HCT116 (cell line): ENCODE results near the gene DCTN3. TPM values are rescaled to one million over a fixed set of nuclear protein-coding genes. Genes with fewer than 3 reads are reported as not detected.

Source experiments
- ATAC-seq: fragments of 200-7000 bp; cut with Tn5 transposase; 2 replicates; pipeline ENCODE4 v1.9.1; 2020; ENCODE audit warnings: mild to moderate bottlenecking, moderate library complexity
- BruUV-seq: library from RNA; stranded (reverse); fragments of 400-500 nt; replicated peaks from 2 replicates; lab custom pipeline; 2021; lab: Mats Ljungman, UMichigan
- CTCF ChIA-PET: fragments of 300-600 bp; sonication (Branson Sonifier 250); formaldehyde crosslinking; loops from one replicate; lab custom pipeline; 2021; ENCODE audit warnings: antibody characterized with exemption; lab: Charles Lee
- POLR2A ChIA-PET: fragments of 300-600, 350-600 bp; sonication (Branson Sonifier 250); formaldehyde crosslinking; loops from one replicate; lab custom pipeline; 2021; ENCODE audit warnings: antibody characterized with exemption; lab: Charles Lee
- RAD21 ChIA-PET, 2 experiments: fragments of 300-600 bp; sonication (Branson Sonifier 250); formaldehyde crosslinking; loops; one replicate each; lab custom pipeline; 2023; ENCODE audit warnings: low total read pairs in 2 of 2; ENCODE audit not compliant: uncharacterized antibody in 2 of 2, unreplicated experiment in 2 of 2, low non-redundant PET in 1 of 2; lab: Charles Lee
- DNase-seq: peaks from one replicate; pipeline ENCODE4 v3.0.0-alpha.2; 2010; ENCODE audit warnings: low read depth, low spot score
- H2AFZ ChIP-seq: fragments of 200-600 bp; shearing (Covaris generic), sonication (generic); 2 replicates; pipeline ENCODE4 v1.6.1; 2017; ENCODE audit warnings: low read depth, mixed run types, mixed read lengths, antibody characterized with exemption, low read length; ENCODE audit not compliant: poor library complexity, severe bottlenecking
- H3K27ac ChIP-seq: 2 replicates; pipeline ENCODE4 v1.5.1; 2012; ENCODE audit warnings: low read depth, low read length
- H3K27me3 ChIP-seq: fragments of 200-600 bp; sonication (generic); 2 replicates; pipeline ENCODE4 v1.6.1; 2016; ENCODE audit warnings: mixed run types, low read length, mixed read lengths; ENCODE audit not compliant: insufficient read depth
- H3K36me3 ChIP-seq, 2 experiments: fragments of 200-500 bp in 1 of 2; fragments of 200-600 bp in 1 of 2; sonication (Bioruptor generic) in 1 of 2; sonication (generic) in 1 of 2; 2 replicates each; pipeline versions ENCODE4 v1.5.1 to v1.6.1; 2014 to 2016; ENCODE audit warnings: low read length in 2 of 2, inconsistent platforms in 1 of 2, mixed read lengths in 1 of 2, mixed run types in 1 of 2; ENCODE audit not compliant: insufficient read depth in 2 of 2, control insufficient read depth in 1 of 2
- H3K4me1 ChIP-seq, 2 experiments: fragments of 200-600 bp in 1 of 2; sonication (generic) in 1 of 2; 2 replicates each; pipeline versions ENCODE4 v1.5.1 to v1.6.1; 2012 to 2017; ENCODE audit warnings: low read length in 2 of 2, inconsistent platforms in 1 of 2, mild to moderate bottlenecking in 1 of 2, mixed read lengths in 1 of 2, mixed run types in 1 of 2, moderate library complexity in 1 of 2; ENCODE audit not compliant: insufficient read depth in 2 of 2, control insufficient read depth in 1 of 2
- H3K4me2 ChIP-seq: fragments of 200-600 bp; sonication (generic); 2 replicates; pipeline ENCODE4 v1.6.1; 2017; ENCODE audit warnings: mixed run types, low read length, mixed read lengths
- H3K4me3 ChIP-seq, 2 experiments: fragments of 200-600 bp in 1 of 2; sonication (generic) in 1 of 2; replicated peaks in 1 of 2; 2 replicates each; pipeline ENCODE4 v1.5.1; 2011 to 2016; ENCODE audit warnings: low read length in 2 of 2, control low read depth in 1 of 2, low read depth in 1 of 2, mild to moderate bottlenecking in 1 of 2, mixed read lengths in 1 of 2, mixed run types in 1 of 2
- H3K79me2 ChIP-seq: fragments of 200-600 bp; sonication (generic); 2 replicates; pipeline ENCODE4 v1.6.1; 2017; ENCODE audit warnings: mild to moderate bottlenecking, mixed run types, low read length, moderate library complexity, mixed read lengths; ENCODE audit not compliant: insufficient read depth
- H3K9ac ChIP-seq: fragments of 200-600 bp; sonication (generic); 2 replicates; pipeline ENCODE4 v1.6.1; 2016; ENCODE audit warnings: low read length, mixed read lengths
- H3K9me2 ChIP-seq: fragments of 200-600 bp; sonication (generic), shearing (Covaris generic); 2 replicates; pipeline ENCODE4 v1.6.1; 2017; ENCODE audit warnings: mixed run types, mild to moderate bottlenecking, moderate library complexity; ENCODE audit not compliant: insufficient read depth
- H3K9me3 ChIP-seq, 2 experiments: fragments of 200-500 bp in 1 of 2; fragments of 200-600 bp in 1 of 2; sonication (Bioruptor generic) in 1 of 2; sonication (generic) in 1 of 2; 2 replicates each; pipeline ENCODE4 v1.6.1; 2014 to 2017; ENCODE audit warnings: low read length in 2 of 2, mixed read lengths in 2 of 2, inconsistent platforms in 1 of 2, low read depth in 1 of 2, mild to moderate bottlenecking in 1 of 2, mixed run types in 1 of 2, moderate library complexity in 1 of 2; ENCODE audit not compliant: control insufficient read depth in 1 of 2, insufficient read depth in 1 of 2
- H4K20me1 ChIP-seq: fragments of 200-600 bp; sonication (generic), shearing (Covaris generic); 2 replicates; pipeline ENCODE4 v1.6.1; 2017; ENCODE audit warnings: mixed run types, mild to moderate bottlenecking, moderate library complexity; ENCODE audit not compliant: insufficient read depth
- CBX3 ChIP-seq: IDR thresholded peaks from 2 replicates; pipeline ENCODE4 v1.6.1; 2012; ENCODE audit warnings: low read depth
- CEBPB ChIP-seq: IDR thresholded peaks from 2 replicates; pipeline ENCODE4 v1.6.1; 2012; ENCODE audit warnings: low read depth
- ELF1 ChIP-seq: IDR thresholded peaks from 2 replicates; pipeline ENCODE4 v1.6.1; 2012; ENCODE audit warnings: low read depth, borderline replicate concordance
- EZH2 ChIP-seq: fragments of 200-600 bp; sonication (generic); IDR thresholded peaks from 2 replicates; pipeline ENCODE4 v1.6.1; 2017; ENCODE audit warnings: antibody characterized with exemption, mixed run types
- FOSL1 ChIP-seq: IDR thresholded peaks from 2 replicates; pipeline ENCODE4 v1.6.1; 2012; ENCODE audit warnings: low read depth
- JUND ChIP-seq: IDR thresholded peaks from 2 replicates; pipeline ENCODE4 v1.6.1; 2012
- POLR2A ChIP-seq: IDR thresholded peaks from 2 replicates; pipeline ENCODE4 v1.7.0; 2011; ENCODE audit warnings: borderline replicate concordance; ENCODE audit not compliant: insufficient read depth, insufficient read length; ENCODE audit errors: extremely low read depth
- RAD21 ChIP-seq: IDR thresholded peaks from 2 replicates; pipeline ENCODE4 v1.6.1; 2012; ENCODE audit warnings: low read depth, mild to moderate bottlenecking
- ZBTB33 ChIP-seq: IDR thresholded peaks from 2 replicates; pipeline ENCODE4 v1.6.1; 2011; ENCODE audit warnings: mild to moderate bottlenecking, low read length, moderate library complexity; ENCODE audit not compliant: insufficient replicate concordance; ENCODE audit errors: extremely low read depth
- ZNF274 ChIP-seq: fragments of 200-500 bp; sonication (Bioruptor generic); IDR thresholded peaks from 2 replicates; pipeline ENCODE4 v1.6.1; 2014; ENCODE audit warnings: mild to moderate bottlenecking, low read depth, low read length, inconsistent platforms
- intact Hi-C: fragments of 100-400 bp; cut with micrococcal nuclease; formaldehyde crosslinking; loops from 2 replicates; pipeline ENCODE4 v1.10.0; 2022
- total RNA-seq: library from RNA; stranded (reverse); gene quantifications from one replicate; pipeline ENCODE4 v1.2.1, GENCODE V29; 2021; ENCODE audit not compliant: unreplicated experiment

Gene DCTN3
- total RNA-seq, 1 experiment from 2014 or later = 64.0 TPM

GRCh38 chr9:34630402-34631154 is 10.3 kb upstream of the DCTN3 start:
- no peak for ATAC-seq
- no peak overlapping the region for H3K27ac ChIP-seq
- no peak overlapping the region for H2AFZ ChIP-seq
- POLR2A ChIA-PET = interaction anchor here (1.5 kb wide), 1 partner anchor 10 kb away, joined by 3 read pairs; the partner anchor contains the start of gene DCTN3
- RAD21 ChIA-PET = no interaction called here
- H3K27me3 ChIP-seq = peaks cover 8% of the 10 kb centered on the region; the same call in 1 of the 2 replicates
- no peak overlapping the region for H3K9ac ChIP-seq
- no peak overlapping the region for H3K4me2 ChIP-seq
- no peak for DNase-seq
- CTCF ChIA-PET = interaction anchor here (1.9 kb wide), 1 partner anchor 10 kb away, joined by 4 read pairs; the partner anchor contains the start of gene DCTN3
- no peak for TF ChIP-seq JUND
- no peak for TF ChIP-seq ZNF274
- TF ChIP-seq CEBPB = no peak
- no peak for TF ChIP-seq CBX3
- no peak for TF ChIP-seq EZH2
- no peak for TF ChIP-seq FOSL1
- no peak for TF ChIP-seq ZBTB33
- no peak for TF ChIP-seq RAD21
- no peak for TF ChIP-seq POLR2A
- TF ChIP-seq ELF1 = no peak
- H3K4me1 ChIP-seq = peaks cover 8 to 38% of the 10 kb centered on the region in 2 experiments
- no peaks in the 10 kb centered on the region for H4K20me1 ChIP-seq
- BruUV-seq = no TSS peak
- no peaks in the 10 kb centered on the region for H3K9me3 ChIP-seq
- H3K79me2 ChIP-seq = peaks cover 7% of the 10 kb centered on the region
- peaks cover 0 to 9% of the 10 kb centered on the region in 2 experiments; a peak in 2 of 4 replicates for H3K36me3 ChIP-seq
- intact Hi-C loops = no loop called here
- H3K4me3 ChIP-seq = no peak overlapping the region
- no peaks in the 10 kb centered on the region for H3K9me2 ChIP-seq
